KG1 (cell line): Measurements from ENCODE around the gene CALM3.
A peak's percentile ranks its signal among the peaks of the same experiment; 100 is the strongest.

Experiments used
- DNase-seq: peaks from one replicate; lab custom pipeline; 2025; lab: John Stamatoyannopoulos, UW

CALM3 gene

DNA sequence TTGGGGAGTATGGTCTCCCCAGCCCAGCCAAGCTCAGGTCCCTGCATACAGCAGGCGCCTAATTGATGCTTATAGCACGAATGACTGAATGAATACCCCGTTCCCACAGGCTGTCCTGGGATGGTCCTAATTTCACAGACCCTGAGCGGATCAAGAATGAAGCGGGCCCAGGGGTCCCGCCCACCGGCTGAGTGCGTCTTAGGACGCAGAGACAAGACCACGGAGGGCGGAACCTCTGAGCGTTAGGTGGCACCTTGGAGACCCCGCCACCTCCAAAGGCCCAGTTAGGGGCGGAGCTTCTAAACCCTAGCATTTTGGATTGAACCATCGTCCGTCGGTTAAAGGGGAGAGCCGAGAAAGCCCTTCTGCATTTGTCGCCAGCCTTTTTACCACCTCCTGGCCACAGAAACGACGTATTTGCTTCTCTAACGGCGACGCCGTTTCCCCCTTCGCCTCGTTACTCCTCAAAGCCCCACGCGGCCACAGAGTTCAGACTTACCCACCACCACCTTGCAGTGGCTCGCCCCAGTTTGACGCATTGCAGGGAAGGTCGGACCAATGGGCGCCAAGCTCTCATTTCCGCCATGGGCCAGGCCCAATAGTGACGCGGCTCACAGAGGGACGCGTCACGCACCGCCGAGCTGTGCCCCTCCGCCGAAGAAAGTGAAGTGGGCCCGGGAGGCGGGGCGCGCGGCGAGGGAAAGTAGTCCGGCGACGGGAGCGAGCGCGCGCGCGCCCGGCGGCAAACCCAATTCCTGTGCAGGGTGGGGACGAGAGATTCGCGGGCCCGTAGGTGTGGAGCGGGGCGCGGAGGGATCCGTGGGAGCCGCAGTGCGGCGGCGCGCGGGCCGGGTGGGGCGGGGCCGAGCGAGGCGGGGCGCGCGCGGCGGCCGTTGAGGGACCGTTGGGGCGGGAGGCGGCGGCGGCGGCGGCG is 479 bp upstream of the CALM3 start:
- peak; percentile 99 for DNase-seq

DNA sequence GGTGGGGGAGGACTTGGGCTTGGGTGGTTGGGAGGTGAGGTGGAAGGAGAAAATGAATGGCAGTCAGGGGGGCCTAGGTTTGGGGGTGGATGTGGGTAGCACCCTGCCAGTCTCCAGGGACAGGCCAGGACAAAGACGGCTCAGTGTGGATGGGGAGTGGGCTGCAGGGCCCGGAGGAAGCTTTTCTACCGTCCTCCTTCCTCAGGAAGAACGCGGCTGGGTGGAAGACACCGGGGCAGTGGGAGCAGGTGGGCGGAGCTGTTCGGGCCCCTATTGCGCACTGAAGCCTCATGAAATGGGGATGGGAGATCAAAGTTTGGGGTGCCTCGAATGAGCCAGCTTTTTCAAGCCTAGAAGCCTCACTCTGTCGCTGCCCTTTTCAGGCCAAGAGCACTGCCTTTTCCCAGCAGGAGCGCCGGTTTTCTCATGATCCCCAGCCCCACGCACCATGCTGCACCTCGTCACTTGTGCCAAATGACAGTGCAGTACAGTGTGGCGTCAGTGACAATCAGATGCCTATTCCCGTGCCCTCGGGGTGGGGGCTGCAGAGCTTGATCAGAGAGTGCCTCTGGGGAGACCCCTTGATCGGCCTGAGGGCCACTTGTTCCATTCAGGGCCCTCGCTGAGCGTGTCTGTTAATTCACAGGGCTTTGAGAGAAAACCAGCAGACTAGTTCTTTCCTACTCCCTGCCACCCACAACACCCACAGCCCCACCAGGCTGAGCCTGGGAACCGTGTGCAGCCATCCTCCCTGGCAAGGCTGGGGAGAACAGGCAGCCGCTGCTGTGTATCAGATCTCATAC is 1.5 kb downstream of the CALM3 start:
- DNase-seq: no peak

DNA sequence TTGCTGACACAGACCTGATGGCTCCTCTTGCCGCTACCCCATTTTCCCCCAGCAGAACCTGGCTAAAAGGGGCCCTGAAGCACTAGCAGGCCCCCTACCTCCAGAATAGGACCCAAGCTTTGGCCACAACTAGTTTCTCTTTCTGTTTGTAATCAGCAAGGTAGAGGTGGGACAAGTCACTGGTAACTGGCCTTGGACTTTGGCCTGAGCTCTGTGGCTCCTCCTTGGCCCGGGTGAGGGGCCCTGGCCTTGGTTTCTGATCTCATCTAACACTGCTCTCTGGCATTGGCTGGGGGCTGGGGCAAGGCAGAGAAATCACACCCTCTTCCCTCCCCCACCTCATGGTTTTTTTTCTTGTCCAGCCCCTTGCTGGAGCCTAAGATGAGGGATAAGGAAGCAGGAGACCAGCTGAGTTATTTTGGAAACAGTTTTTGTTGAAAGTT is 2.1 kb downstream of the CALM3 start:
- no peak for DNase-seq

DNA sequence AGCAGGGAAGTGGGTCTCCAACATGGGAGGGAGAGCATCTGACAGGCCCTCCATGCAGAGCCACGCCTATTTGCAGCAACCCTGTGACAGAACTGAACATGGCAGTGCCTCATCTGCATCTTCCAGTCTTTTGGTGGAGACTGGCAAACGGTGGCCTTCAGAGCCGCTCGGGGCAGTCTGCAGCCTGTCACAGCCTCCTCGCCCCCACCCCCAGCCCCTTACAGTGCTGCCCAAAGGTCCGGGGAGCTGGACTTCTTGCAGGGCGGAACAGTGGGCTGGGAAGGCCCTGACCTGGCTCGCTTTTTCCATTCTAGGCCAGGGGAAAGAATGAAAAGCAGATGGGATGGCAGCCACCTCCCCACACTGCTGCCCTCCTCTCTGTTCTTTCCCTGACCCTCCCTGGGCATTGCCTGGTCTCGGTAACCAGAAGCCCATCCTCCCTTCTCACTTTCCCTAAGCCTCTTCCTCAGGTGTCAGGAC is 2.7 kb downstream of the CALM3 start:
- no peak for DNase-seq

DNA sequence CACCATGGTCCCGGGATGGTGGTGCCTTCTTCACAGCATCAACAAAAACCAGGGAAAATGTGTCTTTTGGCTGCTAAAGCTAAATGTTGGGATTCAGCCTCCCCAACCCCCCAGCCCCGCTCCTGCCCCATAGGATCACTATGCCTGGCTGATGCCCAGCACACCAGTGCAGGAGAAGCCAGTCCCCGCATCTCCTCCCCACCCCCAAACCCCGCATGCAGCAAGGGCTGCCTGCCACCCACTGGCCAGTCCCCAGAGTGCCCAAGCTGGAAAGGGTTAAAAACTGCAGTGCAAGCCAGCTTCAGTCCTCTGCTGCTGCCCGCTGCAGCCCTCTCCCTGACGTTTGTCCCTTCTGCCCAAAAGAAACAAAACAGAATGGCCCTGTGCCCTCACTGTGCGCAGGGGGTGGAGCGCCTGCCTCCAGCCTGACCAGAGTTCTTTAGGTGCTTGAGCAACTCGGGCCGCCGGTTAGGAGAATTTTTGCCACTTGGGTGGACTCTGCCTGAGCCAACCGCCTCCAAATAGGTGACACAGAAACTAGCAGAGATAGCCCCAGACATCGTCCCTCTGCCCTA is 3.7 kb downstream of the CALM3 start:
- no peak for DNase-seq

DNA sequence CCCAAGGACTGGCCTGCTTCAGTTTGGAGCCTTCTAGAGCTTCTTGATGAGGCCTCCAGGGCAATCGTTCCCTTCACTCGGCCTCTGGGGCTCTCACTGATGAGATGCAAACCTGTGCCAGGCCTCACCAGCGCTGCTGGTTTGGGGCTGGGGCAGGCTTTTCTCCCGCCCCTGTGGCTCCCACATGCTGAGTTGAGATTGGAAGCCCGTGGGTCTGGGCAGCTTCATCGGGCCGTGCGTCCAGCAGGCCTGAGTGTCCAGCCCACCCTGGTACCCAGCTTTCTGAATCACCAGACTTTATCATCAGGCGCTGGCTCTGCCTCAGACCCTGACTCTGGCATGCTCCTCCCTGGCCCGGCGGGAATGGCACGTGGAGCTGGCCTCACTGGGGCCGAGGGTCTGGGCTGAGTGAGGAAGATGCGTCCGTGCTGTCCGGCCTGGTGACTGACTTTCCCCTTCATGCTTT is 4.3 kb downstream of the CALM3 start:
- DNase-seq: no peak

DNA sequence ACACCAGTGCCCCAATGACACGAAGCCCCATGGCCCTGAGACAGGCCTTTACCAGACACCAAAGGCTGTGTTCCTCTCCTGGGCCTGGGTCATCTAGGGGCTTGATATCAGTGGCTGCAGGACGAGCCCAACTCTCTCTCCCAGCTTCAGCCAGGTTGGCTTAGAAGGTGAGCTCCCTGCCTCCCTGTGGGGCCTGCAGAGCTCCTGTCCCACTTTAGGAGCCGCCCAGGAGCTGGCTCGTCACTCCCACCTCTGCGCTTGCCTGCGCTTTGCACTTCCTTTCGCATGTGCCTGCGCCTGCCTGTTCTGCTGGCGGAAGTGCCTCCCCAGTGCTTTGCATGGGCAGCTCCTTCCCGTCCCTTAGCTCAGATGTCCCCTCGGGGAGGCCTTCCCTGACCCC is 4.9 kb downstream of the CALM3 start:
- no peak for DNase-seq

DNA sequence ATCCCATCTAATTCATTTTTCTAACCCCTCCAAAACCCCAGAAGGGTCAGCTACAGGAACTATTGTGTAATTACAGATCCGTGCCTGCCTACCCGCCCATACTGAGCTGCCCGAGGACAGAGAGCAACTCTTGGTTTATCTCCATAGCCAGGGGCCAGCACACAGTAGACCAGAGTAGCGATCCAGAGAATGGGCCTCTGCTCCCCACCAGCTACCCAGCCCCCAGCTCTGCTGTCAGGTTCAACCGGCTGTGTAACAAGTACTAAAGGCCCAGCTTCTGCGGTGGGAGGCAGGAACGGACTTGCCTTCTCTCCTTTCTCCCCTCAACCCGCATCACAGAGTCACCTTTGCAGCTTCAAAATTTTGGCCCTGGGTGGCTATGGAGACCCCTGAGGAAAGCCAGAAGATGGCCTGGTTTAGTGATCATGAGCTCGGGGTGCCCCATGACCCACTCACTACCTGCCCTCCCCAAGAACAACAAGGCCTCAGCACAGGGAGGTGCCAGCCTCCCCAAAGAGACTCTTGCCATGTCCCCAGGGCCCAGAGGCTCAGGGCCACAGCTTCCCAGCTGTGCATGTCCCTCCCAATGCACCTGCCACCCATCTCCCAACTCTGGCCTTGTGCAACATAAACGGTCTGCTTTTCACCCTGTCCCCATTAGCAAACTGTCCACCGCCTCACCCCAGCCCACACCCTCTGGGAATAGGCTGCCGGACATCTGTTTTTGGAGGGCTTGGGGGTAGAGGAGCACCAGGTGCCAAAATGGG is 5.7 kb downstream of the CALM3 start:
- no peak for DNase-seq

DNA sequence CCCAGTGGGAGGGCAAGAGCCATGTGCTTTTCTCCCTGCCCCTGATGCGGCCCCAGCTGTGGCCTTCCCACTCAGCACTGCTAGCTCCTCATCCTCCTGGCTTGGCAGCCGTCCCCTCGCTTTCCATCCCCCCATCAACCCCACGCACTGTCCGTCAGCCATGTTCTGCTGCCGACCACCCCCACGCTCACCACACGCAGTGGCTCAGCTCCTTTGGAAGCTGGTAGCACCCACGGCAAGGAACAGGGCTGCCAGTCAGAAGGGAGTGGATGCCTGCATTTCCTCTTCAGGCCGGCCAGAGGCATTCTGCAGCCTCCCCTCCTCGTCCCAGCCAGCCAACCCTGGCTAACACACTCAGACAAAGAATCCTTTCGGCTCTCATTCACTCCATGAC is 6.3 kb downstream of the CALM3 start:
- no peak for DNase-seq

DNA sequence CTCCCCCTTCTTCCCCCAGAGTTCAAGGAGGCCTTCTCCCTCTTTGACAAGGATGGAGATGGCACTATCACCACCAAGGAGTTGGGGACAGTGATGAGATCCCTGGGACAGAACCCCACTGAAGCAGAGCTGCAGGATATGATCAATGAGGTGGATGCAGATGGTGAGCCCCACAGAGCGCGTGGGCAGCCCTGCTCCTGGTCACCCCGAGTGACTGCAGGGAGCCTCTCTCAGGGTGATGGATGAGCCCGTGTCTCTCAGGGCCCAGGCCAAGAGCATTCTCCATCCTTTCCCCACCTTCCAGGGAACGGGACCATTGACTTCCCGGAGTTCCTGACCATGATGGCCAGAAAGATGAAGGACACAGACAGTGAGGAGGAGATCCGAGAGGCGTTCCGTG is 7.0 kb downstream of the CALM3 start:
- no peak for DNase-seq

DNA sequence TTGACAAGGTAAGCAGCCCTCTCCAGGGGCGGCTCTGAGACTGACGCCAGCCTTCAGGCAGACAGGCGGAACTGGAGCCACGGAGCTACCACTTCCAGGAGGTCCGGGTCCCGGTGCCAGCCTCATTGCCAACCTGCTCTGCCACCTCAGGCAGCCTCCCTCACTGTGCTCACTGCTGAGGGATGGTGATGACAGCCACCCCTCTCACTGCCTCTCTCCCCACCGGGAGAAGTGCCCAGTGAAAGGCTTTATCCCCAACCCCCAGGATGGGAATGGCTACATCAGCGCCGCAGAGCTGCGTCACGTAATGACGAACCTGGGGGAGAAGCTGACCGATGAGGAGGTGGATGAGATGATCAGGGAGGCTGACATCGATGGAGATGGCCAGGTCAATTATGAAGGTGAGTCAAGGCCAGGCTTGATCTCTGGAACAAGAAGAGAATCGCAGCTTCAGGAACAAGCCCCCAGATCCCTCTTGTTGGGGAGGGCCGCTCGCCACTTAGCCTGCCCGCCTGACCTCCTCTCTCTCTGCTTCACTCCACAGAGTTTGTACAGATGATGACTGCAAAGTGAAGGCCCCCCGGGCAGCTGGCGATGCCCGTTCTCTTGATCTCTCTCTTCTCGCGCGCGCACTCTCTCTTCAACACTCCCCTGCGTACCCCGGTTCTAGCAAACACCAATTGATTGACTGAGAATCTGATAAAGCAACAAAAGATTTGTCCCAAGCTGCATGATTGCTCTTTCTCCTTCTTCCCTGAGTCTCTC is 7.6 kb downstream of the CALM3 start:
- DNase-seq: no peak

DNA sequence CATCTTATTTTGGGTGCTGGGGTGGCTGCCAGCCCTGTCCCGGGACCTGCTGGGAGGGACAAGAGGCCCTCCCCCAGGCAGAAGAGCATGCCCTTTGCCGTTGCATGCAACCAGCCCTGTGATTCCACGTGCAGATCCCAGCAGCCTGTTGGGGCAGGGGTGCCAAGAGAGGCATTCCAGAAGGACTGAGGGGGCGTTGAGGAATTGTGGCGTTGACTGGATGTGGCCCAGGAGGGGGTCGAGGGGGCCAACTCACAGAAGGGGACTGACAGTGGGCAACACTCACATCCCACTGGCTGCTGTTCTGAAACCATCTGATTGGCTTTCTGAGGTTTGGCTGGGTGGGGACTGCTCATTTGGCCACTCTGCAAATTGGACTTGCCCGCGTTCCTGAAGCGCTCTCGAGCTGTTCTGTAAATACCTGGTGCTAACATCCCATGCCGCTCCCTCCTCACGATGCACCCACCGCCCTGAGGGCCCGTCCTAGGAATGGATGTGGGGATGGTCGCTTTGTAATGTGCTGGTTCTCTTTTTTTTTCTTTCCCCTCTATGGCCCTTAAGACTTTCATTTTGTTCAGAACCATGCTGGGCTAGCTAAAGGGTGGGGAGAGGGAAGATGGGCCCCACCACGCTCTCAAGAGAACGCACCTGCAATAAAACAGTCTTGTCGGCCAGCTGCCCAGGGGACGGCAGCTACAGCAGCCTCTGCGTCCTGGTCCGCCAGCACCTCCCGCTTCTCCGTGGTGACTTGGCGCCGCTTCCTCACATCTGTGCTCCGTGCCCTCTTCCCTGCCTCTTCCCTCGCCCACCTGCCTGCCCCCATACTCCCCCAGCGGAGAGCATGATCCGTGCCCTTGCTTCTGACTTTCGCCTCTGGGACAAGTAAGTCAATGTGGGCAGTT is 8.6 kb downstream of the CALM3 start:
- no peak for DNase-seq

DNA sequence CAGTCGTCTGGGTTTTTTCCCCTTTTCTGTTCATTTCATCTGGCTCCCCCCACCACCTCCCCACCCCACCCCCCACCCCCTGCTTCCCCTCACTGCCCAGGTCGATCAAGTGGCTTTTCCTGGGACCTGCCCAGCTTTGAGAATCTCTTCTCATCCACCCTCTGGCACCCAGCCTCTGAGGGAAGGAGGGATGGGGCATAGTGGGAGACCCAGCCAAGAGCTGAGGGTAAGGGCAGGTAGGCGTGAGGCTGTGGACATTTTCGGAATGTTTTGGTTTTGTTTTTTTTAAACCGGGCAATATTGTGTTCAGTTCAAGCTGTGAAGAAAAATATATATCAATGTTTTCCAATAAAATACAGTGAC is 9.3 kb downstream of the CALM3 start:
- DNase-seq: no peak

DNA sequence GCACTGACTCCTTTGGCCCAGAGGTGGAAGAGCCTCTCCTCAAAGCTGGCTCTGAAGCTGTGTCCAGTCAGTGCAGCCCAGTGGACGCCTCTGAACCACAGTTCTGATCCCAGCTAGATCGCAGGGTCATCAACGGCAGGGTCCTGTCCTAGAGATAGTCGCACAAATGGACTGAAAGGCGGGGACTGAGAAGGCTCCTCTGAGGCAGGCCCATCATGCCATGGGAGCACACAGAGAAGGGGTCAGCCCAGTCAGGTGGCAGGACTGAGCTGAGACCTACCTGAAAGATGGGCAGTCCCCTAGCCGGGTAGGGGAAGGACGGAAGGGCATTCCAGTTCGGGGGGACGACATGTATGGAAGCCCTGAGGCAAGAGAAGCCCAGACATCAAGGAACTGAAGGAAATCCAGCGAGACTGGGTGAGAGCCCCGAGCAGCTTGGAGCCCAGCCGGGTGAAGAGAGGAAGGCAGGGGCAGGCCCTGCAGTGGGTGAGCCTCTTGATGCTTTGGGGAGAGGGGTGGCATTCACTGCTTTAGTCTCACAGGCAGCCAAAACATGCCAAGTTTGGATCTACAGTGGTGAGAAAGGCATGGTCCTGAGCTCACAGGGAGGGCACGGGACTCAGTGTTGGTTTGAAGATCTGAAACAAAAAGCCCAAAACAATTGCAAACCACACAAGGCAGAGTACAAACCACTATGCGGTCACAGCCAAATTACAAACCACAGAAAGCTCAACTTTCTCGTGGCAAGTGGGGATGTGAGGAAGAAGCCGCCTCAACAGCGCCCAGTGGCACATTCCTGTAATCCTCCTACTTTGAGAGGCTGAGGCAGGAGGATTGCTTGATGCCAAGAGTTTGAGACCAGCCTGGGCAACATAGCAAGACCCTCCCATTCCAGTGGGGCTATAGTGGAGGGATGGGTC is 10.0 kb downstream of the CALM3 start:
- no peak for DNase-seq

DNA sequence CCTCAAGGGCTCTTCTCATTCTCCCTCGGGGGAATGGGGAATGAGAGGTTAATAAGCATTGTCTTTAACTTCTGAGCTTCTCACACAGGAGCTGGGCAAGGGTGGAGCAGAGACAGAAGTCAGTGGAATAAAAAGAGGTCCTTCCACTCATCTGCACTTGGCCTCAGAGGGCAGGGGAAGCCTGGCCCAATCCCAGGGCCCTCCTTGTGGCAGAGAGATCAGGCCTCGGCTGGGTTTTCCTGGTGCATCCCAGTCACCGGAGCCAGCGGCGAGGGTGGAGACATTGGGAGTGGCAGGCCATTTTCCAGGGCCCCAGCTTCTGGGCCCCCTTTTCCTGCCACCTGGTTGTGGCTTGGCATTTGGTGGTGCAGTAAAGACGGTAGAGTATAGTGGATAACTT is 10.6 kb downstream of the CALM3 start:
- no peak for DNase-seq

DNA sequence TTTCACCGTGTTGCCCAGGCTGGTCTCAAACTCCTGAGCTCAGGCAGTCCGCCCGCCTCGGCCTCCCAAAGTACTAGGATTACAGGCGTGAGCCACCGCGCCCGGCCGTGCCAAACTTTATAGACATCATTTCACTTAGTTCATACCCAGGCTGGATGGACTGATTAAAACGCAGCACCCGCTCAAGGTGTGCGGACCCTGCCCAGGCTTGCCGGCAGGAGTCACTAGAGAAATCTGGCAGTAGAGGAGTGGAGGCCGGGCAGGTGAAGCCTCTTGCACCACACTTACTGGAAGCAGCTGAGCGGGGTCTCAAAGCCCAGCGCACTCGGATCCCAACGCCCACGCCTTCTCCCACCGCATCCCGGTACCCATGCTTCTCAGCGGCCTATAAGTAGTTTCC is 12.4 kb downstream of the CALM3 start:
- no peak for DNase-seq

DNA sequence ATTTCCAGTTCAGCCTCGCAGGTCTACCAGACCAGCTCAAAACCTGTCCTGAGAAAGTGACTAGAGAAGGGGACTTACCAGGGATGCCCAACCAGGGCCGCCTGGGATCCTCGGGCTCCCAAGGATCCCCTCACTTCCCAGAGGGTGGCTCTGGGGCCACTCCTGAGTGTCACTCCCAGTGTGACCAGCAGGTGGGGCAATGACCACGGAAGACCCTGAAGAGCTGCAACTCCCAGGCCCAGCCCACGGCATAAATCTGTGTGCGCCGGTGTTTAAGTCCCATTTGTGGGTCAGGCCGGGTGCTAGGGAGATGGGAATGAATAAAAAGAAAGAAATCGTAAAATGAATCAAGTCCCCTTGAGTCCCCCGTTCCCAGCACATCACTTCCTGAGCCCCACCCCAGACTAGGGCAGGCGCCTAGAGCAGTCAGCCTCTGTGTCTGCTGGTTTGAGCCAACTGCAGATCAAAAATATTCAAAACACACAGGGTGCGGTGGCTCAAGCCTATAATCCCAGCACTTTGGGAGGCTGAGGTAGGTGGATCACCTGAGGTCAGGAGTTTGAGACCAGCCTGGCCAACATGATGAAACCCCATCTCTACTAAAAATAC is 13.1 kb downstream of the CALM3 start:
- DNase-seq: peak; percentile 45

DNA sequence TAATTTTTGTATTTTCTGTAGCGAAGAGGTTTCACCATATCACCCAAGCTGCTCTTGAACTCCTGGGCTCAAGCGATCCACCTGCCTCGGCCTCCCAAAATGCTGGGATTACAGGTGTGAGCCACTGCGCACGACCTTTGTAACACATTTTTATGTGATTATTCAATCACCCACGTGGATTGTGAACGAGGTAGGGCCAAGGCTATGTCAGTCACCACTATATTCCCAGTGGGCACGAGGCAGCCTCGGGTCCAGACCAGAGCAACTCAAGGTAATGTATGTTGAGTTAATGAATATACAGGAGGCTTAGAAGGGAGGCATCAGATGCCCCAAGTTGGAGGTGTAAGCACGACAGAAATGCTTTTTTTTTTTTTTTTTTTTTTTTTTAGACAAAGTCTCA is 14.8 kb downstream of the CALM3 start:
- no peak for DNase-seq
